ENCODE results near the gene SPEG.

The SPEG gene

GRCh38 chr2:219499555-219499954 lies 64.9 kb downstream of the SPEG start:
- no peak for DNase-seq

GRCh38 chr2:219500135-219500534 lies 65.5 kb downstream of the SPEG start:
- no peak for DNase-seq

DNA sequence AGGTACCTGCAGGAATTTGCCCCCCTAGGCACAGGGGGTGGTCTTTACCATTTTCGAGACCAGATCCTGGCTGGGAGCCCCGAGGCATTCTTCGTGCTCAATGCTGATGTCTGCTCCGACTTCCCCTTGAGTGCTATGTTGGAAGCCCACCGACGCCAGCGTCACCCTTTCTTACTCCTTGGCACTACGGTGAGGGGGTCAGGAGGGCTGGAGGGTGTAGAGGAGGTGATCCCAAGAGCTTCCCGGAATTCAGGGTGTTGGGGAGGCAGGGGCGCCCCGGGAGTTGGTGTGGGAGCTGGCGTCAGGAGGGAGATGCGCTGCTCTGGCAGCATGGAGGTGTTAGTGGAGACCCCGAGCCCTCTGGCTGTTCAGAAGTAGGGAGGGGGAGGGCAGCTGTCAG lies 67.2 kb downstream of the SPEG start:
- no peak for DNase-seq

- no peak for DNase-seq
Measured at GRCh38 chr2:219502618-219503017, 68.0 kb downstream of the SPEG start.

GRCh38 chr2:219505585-219505984 lies 70.9 kb downstream of the SPEG start:
- no peak for DNase-seq

- no peak for DNase-seq
Measured at GRCh38 chr2:219506153-219506801, 71.6 kb downstream of the SPEG start.

DNA sequence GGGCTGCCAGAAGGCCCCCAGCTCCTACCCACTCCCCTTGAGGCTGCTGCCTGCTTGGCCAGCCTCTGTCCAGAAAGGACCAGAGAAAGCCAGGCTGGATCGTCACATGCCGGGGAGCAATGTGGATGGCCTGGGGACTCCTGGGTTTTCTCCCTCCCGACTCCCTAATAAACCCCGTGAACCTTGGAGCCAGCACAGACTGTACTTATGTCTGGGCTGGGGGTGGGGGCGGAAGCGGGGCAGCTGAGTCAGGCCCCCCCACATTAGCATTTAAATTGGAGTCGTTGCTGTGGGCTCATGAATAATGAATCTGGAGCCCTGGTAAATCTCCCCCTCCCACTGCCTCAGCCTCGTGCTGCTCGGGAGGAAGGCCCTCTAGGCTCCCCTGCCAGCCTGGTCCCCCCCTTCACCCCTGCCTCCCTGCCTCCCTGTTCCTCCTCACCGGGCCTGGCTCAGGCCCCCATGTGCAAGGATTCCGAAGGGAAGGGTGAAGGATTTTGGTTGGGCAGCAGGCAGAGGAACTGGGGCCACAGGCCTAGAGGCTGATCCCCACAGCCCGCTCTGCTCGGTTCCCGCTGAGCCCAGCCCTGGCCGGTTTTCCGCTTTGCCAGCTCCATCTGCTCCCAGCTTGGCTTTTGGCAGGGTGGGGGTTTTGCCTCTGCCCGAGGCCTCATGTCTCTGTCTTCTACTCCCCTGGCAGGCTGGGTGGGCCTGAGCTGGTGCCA lies 72.3 kb downstream of the SPEG start:
- DNase-seq = no peak

DNA sequence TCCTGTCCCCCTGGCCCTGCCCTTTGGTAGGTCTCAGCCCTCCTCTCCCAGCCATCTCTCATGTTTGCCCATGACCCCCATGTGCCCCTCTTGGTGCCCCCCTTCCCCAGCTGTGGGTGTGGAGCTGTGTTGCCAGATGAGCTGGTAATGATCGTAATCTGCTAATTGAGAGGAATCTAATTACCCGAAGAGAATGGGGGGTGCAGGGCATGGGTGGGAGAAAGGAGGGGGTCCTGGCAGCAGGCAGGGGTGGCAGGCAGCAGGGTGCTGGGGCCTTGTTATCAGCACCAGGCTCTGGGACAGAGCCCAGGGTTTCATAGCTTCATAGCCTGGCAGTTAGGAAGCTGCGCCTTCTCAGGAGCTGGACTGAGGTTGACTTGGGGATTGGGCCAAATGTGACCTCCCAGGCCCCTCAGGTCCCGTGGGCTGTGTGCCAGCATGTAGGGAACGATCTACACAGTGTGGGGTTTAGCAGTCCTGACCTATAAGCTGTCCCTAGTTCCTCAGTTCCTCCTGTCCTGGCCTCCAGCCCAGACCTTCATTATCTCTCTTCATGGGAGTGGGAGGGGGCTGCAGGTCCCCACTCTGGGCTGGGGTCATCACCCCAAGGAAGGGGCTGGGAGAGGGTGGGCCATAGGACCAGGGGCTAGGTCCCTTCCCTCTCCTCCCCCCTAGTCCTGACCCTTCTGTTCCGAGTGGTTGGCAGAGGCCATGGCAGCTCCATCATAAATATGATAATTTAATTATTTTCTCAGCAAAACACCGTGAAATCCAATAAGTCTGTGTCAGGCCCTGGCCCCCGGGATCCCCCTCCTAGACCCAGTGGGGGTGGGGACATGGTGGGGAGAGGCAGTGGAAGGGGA lies 73.2 kb downstream of the SPEG start:
- DNase-seq = no peak

GRCh38 chr2:219508444-219508734 lies 73.7 kb downstream of the SPEG start:
- no peak for DNase-seq

DNA sequence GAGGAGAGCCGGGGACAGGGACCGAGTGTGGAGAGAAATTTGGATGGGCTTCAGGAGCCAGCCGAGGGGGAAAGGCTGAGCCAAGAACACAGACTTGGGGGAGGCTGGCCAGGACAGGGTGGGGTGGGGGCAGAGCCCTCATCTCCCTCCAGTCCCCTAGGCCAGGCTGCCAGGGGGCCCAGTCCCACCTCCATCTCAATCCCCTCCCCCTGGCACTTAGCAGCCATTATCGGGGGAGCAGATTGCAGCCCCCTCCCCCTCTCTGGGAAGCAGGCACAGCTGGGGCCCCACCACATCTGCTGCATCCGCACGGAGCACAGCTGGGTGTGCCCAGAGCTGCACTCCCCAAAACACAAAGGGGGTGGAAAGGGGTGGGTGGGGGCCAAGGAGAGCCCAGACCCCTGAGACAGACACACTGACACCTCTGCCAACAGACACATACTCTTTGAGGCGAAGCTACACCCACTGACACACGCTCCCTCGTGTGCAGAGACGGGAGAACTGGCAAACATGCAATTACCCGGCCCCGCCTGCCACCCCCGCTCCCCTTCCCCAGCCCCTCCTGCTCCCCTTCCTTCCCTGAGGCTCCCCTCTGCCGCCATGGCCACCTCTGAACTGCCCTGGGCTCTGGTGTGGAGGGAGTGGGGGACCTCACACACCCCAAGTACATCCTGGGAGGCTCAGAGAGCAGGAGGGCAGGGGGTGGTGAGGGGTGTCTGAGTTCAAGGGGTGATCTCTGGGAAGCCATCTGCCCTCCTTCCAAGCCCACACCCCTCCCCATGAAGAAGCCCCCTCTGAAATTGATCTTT lies 74.5 kb downstream of the SPEG start:
- DNase-seq = no peak

DNA sequence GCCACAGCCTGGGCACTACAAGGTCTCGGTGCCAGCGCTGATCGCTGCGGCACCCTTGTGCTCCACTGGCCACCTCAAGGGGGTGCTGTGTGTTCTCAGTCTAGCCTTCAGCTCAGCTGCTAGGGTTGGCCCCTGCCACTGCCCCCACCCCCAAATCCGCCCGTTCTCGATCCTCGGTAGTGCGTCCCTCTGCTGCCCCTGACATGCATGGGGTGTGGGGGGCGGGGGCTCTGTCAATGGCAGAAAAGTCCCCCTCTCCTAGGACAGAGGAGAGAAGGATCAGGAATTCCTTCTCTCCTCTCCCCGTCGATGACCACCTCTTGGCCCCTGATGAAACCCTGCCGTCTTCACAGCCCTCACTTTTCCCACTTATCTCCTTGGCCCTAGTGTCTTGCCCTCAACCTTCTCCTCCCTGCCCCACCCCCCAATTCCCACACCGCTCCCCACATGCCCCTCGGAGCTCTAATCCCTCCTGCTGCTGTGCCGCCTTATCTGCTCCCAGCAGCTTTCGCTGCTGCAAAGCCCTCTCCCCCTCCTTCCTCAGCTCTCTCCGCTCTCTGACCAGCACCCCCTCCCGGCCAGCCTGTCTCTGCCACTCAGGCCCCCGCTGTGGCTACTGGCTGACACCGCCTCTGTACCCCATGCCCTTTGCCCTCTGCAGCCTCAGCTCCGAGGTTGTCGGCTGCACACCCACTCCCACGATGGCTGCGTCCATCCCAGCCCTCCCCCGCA lies 75.3 kb downstream of the SPEG start:
- peak; percentile 35 to 41 for DNase-seq

- no peak for DNase-seq
Measured at GRCh38 chr2:219510512-219511135, 76.0 kb downstream of the SPEG start.

GRCh38 chr2:219511547-219512325 lies 77.1 kb downstream of the SPEG start:
- DNase-seq = no peak

- DNase-seq = no peak
Measured at GRCh38 chr2:219512524-219513216, 78.0 kb downstream of the SPEG start.

DNA sequence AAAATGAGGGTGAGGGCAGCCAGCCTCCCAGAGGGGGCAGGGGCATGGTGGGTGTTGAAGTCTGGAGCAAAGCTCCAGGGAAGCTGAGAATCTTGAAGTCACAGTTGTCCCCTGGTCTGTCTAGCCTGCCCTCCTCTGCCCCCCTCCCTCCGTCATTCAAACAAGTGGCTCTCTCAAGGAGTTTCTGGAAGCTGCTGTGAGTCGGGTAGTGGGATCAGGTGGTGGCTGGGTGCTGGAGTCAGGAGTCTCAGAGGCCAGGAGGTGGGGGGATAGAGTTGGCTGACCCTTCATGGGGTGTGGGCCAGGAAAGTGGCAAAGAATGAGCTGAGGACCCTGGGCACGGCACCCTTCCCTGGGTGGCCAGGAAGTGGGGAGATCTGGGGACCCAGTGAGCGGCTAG lies 79.1 kb downstream of the SPEG start:
- no peak for DNase-seq

DNA sequence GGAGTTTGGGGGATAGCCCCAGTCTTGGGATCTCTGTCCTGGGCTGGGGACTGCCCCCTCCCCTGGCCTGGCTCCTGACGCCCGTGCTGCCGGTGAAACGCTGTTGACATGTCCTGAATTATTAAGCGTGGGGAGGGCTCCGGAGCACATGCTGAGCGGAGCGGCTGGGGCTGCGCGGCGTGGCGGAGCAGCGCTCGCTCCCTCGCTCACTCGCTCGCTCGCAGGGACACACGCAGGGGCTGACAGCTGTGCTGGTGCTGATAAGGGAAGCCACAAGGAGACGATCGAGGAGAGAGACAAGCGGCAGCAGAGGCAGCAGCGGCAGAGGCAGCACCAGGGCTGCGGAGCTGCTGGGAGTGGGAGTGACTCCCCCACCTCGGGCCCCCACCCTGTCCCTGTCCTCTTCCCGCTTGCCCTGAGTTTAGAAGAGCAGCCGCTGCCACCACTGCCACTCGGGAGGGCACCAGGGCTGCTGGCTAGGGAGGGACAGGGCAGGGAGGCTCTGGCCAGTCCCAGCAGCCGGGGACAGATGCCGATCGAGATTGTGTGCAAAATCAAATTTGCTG lies 79.6 kb downstream of the SPEG start, which contains the start of gene ASIC4:
Gene ASIC4, plus strand, starts transcription at position 287 of the 566 bp plus-strand sequence. Its CDS starts 243 bp downstream, at position 530.
- no peak for DNase-seq

- DNase-seq = no peak
Measured at GRCh38 chr2:219514836-219515235, 80.2 kb downstream of the SPEG start.

GRCh38 chr2:219515874-219516629 lies 81.4 kb downstream of the SPEG start:
- no peak for DNase-seq

DNA sequence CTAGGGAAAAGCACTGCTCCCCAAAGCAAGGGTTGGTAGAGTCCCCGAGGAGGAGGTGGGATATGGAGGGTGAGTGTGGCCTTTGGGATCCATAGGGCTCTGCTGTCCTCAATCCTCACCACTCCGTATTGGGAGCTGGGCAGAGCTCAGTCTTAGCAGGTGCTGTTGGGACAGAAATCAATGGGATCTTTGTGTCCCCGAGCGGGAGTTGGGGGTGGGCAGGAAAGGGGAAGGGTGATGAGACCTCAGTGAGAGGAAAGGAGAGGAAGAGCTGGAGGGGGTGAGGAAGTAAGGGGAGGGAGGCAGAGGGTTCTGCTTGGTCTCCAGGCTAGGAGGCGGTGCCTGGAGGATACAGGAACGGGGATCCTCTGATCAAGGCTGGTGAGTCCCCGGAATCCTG lies 82.2 kb downstream of the SPEG start:
- DNase-seq = no peak
